ENCODE measurements around the gene ANKDD1B. TPM values are rescaled to one million over a fixed set of nuclear protein-coding genes. Genes with fewer than 3 reads are reported as not detected.

Gene ANKDD1B
- total and polyA plus RNA-seq, 9 of the 15 experiments (the other 6 are each of a cell fraction or from before 2014, with no cell fraction given) = 0.04 to 0.29 (median 0.18) TPM; not detected in 1

DNA sequence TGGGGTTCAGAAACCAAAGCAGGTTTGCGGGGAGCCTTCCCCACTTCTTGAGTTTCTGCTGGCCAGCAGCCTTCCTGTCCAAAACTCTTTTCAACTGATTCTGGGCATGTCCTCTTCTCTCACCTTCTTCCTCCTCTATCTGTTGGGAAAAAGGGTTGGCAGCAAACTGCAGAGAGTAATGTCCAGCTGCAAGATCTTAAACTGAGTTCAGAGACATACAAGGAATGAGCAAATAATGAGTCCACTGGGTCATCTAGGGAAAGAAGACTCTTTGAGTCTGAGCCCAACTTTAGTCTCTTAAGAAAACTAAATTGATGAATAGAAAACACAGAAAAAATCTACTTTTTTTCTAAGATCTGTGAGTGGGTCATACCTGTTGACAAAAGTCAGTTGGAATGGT is 16.5 kb downstream of the ANKDD1B start (continued):
- TF ChIP-seq, protein P1, sequence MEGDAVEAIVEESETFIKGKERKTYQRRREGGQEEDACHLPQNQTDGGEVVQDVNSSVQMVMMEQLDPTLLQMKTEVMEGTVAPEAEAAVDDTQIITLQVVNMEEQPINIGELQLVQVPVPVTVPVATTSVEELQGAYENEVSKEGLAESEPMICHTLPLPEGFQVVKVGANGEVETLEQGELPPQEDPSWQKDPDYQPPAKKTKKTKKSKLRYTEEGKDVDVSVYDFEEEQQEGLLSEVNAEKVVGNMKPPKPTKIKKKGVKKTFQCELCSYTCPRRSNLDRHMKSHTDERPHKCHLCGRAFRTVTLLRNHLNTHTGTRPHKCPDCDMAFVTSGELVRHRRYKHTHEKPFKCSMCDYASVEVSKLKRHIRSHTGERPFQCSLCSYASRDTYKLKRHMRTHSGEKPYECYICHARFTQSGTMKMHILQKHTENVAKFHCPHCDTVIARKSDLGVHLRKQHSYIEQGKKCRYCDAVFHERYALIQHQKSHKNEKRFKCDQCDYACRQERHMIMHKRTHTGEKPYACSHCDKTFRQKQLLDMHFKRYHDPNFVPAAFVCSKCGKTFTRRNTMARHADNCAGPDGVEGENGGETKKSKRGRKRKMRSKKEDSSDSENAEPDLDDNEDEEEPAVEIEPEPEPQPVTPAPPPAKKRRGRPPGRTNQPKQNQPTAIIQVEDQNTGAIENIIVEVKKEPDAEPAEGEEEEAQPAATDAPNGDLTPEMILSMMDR (IDR thresholded peaks at IDR 0.05 in 2 of 3, conservative IDR thresholded peaks at IDR 0.05 in 1 of 3; ENCODE audit: insufficient read depth in 2 of 3, low read depth in 1 of 3, low read length in 3 of 3) = no peak
- TF ChIP-seq ZNF197 (CRISPR knock-in tag; IDR thresholded peaks at IDR 0.05; ENCODE audit: low read depth) = no peak
- TF ChIP-seq, protein P2, sequence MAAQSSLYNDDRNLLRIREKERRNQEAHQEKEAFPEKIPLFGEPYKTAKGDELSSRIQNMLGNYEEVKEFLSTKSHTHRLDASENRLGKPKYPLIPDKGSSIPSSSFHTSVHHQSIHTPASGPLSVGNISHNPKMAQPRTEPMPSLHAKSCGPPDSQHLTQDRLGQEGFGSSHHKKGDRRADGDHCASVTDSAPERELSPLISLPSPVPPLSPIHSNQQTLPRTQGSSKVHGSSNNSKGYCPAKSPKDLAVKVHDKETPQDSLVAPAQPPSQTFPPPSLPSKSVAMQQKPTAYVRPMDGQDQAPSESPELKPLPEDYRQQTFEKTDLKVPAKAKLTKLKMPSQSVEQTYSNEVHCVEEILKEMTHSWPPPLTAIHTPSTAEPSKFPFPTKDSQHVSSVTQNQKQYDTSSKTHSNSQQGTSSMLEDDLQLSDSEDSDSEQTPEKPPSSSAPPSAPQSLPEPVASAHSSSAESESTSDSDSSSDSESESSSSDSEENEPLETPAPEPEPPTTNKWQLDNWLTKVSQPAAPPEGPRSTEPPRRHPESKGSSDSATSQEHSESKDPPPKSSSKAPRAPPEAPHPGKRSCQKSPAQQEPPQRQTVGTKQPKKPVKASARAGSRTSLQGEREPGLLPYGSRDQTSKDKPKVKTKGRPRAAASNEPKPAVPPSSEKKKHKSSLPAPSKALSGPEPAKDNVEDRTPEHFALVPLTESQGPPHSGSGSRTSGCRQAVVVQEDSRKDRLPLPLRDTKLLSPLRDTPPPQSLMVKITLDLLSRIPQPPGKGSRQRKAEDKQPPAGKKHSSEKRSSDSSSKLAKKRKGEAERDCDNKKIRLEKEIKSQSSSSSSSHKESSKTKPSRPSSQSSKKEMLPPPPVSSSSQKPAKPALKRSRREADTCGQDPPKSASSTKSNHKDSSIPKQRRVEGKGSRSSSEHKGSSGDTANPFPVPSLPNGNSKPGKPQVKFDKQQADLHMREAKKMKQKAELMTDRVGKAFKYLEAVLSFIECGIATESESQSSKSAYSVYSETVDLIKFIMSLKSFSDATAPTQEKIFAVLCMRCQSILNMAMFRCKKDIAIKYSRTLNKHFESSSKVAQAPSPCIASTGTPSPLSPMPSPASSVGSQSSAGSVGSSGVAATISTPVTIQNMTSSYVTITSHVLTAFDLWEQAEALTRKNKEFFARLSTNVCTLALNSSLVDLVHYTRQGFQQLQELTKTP (IDR thresholded peaks at IDR 0.05; ENCODE audit: low read depth in 1 of 2, partially characterized antibody in 2 of 2) = no peak
- no peak for TF ChIP-seq ETS2 (tag; IDR thresholded peaks at IDR 0.05; ENCODE audit: borderline replicate concordance, poor library complexity, severe bottlenecking)

Data from K562 (cell line).